ENCODE data around the gene PNMA1. TPM values are rescaled to one million over a fixed set of nuclear protein-coding genes. Genes with fewer than 3 reads are reported as not detected.

The PNMA1 gene
- total RNA-seq, 1 donor from 2014 or later = 32.7 TPM

DNA sequence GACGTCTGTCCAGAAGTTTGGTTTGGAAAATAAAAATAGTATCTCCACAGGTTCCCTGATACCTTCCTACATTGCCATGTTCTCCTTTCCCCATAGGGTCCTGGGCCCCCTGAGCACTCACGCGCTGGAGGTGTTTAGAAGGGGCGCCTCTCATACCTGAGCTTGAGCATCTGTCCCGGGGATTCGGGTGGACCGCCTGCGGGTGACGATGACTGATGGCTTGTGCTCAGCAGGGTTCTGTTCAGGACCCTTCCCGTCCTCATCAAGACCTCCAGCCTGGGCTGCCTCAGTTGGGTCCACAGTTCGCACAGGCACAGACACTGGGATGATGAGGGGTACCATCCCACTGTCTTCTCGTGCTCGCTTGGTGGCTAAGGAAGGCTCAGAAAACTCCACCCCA lies 22.7 kb upstream of the PNMA1 start:
- no peaks in the 10 kb centered on the region for H3K9me3 Mint-ChIP-seq (ENCODE audit: unreplicated experiment)
- TF ChIP-seq, protein P1, sequence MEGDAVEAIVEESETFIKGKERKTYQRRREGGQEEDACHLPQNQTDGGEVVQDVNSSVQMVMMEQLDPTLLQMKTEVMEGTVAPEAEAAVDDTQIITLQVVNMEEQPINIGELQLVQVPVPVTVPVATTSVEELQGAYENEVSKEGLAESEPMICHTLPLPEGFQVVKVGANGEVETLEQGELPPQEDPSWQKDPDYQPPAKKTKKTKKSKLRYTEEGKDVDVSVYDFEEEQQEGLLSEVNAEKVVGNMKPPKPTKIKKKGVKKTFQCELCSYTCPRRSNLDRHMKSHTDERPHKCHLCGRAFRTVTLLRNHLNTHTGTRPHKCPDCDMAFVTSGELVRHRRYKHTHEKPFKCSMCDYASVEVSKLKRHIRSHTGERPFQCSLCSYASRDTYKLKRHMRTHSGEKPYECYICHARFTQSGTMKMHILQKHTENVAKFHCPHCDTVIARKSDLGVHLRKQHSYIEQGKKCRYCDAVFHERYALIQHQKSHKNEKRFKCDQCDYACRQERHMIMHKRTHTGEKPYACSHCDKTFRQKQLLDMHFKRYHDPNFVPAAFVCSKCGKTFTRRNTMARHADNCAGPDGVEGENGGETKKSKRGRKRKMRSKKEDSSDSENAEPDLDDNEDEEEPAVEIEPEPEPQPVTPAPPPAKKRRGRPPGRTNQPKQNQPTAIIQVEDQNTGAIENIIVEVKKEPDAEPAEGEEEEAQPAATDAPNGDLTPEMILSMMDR (IDR thresholded peaks at IDR 0.05; ENCODE audit: unreplicated experiment) = no peak
- H3K27me3 Mint-ChIP-seq (ENCODE audit: unreplicated experiment) = peaks cover 4% of the 10 kb centered on the region
- no peak overlapping the region for H3K4me3 Mint-ChIP-seq (ENCODE audit: unreplicated experiment)
- DNase-seq (ENCODE audit: low spot score) = no peak
- H3K36me3 Mint-ChIP-seq (ENCODE audit: low read depth, unreplicated experiment) = peaks cover 24% of the 10 kb centered on the region
- peaks cover 19% of the 10 kb centered on the region for H3K4me1 Mint-ChIP-seq (ENCODE audit: unreplicated experiment)
- no peak overlapping the region for H3K27ac Mint-ChIP-seq (ENCODE audit: unreplicated experiment)

DNA sequence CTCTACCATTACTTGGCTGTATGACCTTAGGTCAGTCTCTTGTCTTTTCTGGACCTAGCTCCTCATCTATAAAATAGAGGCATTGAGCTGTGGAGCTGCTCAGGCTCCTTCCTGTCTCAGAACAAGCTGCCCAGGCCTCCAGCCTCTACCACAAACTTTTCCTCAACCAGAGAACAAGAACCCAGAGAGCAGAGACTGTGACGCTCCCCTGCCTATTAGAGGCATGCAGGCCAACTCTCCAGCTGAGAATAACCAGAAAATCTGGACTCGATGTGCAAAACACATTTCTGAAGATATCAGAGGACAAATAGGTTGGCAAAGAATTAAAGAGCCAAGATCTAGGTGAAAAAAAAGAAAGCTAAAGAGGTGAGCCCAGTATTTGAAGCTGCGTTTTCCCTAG lies 17.8 kb upstream of the PNMA1 start:
- H3K27ac Mint-ChIP-seq (ENCODE audit: unreplicated experiment) = no peak overlapping the region

DNA sequence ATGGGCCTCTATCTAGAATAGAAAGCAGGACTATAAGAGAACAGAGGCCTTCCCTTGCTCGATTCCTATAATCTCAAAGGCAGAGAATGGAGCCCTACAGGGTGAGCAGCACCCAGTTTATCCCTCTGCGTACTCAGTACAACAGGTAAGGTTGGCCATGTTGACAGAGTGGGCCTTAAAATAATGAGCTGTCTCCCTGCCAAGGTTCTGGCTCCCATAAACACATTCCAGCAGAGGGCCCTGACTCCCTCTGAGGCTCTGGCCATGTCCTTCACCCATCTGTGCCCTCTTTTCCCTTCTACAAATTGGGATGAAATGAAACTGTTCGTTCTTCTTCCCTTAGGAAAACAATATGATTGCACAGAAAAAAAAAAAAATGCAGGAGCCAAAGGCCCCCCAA lies 16.9 kb upstream of the PNMA1 start:
- Mint-ChIP-seq H3K36me3 (ENCODE audit: low read depth, unreplicated experiment) (peaks cover 35% of the 10 kb centered on the region), H3K27me3 (ENCODE audit: unreplicated experiment) (peaks cover 2% of the 10 kb centered on the region), H3K9me3 (ENCODE audit: unreplicated experiment) (no peaks in the 10 kb centered on the region), H3K4me3 (ENCODE audit: unreplicated experiment) (no peak overlapping the region), H3K27ac (ENCODE audit: unreplicated experiment) (no peak overlapping the region), H3K4me1 (ENCODE audit: unreplicated experiment) (peaks cover 15% of the 10 kb centered on the region)
- DNase-seq (ENCODE audit: low spot score) = no peak
- TF ChIP-seq, protein P1 (IDR thresholded peaks at IDR 0.05; ENCODE audit: unreplicated experiment) = no peak

More for the DNA sequence above, 17.8 kb upstream of the PNMA1 start:
- H3K9me3 Mint-ChIP-seq (ENCODE audit: unreplicated experiment) = no peaks in the 10 kb centered on the region
- H3K27me3 Mint-ChIP-seq (ENCODE audit: unreplicated experiment) = peaks cover 2% of the 10 kb centered on the region
- peaks cover 43% of the 10 kb centered on the region for H3K36me3 Mint-ChIP-seq (ENCODE audit: low read depth, unreplicated experiment)
- H3K4me3 Mint-ChIP-seq (ENCODE audit: unreplicated experiment) = no peak overlapping the region
- no peak for DNase-seq (ENCODE audit: low spot score)
- H3K4me1 Mint-ChIP-seq (ENCODE audit: unreplicated experiment) = peaks cover 15% of the 10 kb centered on the region
- TF ChIP-seq, protein P1 (IDR thresholded peaks at IDR 0.05; ENCODE audit: unreplicated experiment) = no peak

DNA sequence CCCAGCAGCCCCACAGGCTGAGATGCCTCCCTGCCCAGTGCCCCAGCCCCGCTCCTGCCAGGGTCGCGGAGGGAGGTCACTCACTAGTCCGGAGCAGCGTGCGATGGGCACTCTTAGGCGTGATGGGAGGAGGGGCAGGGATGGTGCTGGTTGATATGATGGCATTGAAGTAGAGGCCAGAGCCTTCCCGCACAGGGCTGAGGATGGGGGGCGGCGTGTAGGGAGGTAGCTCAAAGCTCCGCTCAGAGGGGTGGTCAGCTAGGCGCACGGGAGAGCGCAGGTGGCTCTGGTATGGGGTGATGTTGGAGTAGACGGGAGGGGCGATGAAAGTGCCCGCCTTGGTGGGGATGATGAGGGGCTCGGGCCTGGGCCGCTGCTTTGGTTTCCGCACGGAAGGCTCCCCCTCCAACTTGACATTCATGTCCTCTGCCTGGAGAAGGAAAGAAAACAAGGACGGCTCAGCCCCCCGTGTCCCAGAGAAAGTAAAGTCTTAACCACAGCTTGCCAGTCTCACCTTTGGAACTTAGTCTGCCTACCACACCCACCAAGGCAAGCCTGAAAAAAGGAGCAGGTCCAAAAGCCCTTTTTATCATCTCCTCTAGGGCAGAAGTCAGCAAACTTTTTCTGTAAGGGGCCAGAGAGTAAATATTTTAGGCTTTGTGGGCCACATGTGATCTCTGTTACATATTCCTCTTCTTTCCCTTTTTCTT lies 15.5 kb upstream of the PNMA1 start:
- Mint-ChIP-seq H3K4me1 (ENCODE audit: unreplicated experiment) (peaks cover 19% of the 10 kb centered on the region), H3K27ac (ENCODE audit: unreplicated experiment) (no peak overlapping the region), H3K4me3 (ENCODE audit: unreplicated experiment) (peak overlapping the region; percentile 34), H3K36me3 (ENCODE audit: low read depth, unreplicated experiment) (peaks cover 37% of the 10 kb centered on the region), H3K27me3 (ENCODE audit: unreplicated experiment) (peaks cover 2% of the 10 kb centered on the region), H3K9me3 (ENCODE audit: unreplicated experiment) (no peaks in the 10 kb centered on the region)
- TF ChIP-seq, protein P1 (IDR thresholded peaks at IDR 0.05; ENCODE audit: unreplicated experiment) = no peak
- no peak for DNase-seq (ENCODE audit: low spot score)

DNA sequence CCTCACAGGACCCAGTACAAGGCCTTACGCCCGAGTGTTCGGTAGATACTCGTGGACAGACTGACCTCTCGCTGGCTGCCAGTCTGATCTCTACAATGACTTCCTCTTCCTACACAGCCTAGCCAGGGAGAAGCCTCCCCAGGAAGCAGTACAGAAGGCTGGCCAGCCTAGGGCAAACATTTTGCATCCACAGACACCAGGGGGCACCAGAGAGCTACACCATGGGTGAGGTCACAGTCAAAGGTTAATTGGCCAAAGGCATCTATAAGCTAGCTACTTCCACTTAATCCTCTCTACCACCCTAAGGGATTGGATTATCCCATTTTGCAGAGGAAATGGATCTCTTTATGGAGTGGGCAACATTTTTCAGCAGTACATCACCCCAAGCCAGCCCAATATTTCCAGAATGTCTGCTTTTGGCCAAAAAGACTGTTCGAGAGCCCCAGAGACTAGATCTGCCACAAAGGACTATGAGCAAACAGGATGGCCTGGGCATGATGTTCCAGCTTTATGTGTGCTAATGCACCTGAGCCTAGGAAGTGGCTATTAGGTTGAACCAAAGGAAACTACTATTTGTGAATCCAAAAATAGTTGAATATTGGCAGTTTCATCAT lies 14.6 kb upstream of the PNMA1 start:
- no peak overlapping the region for H3K27ac Mint-ChIP-seq (ENCODE audit: unreplicated experiment)
- peaks cover 42% of the 10 kb centered on the region for H3K36me3 Mint-ChIP-seq (ENCODE audit: low read depth, unreplicated experiment)
- no peaks in the 10 kb centered on the region for H3K9me3 Mint-ChIP-seq (ENCODE audit: unreplicated experiment)
- H3K4me1 Mint-ChIP-seq (ENCODE audit: unreplicated experiment) = peaks cover 28% of the 10 kb centered on the region
- H3K4me3 Mint-ChIP-seq (ENCODE audit: unreplicated experiment) = peak overlapping the region; percentile 34
- peaks cover 2% of the 10 kb centered on the region for H3K27me3 Mint-ChIP-seq (ENCODE audit: unreplicated experiment)
- TF ChIP-seq, protein P1 (IDR thresholded peaks at IDR 0.05; ENCODE audit: unreplicated experiment) = peak; percentile 93
- DNase-seq (ENCODE audit: low spot score) = peak; percentile 95
